ENCODE data around the gene IL18.

GRCh38 chr11:112161012-112161411 is 2.9 kb downstream of the IL18 start:
- TF ChIP-seq CTCF (IDR thresholded peaks at IDR 0.05; ENCODE audit: insufficient read depth, low read depth, low read length) (no peak), EZH2 (IDR thresholded peaks at IDR 0.05; ENCODE audit: insufficient read depth, low read length) (no peak)
